GM12874 (cell line): ENCODE results near the gene RUBCNL.

Experiments used
- CTCF ChIP-seq: IDR thresholded peaks from 2 replicates; pipeline ENCODE4 v1.5.1; 2011; ENCODE audit warnings: low read depth, mild to moderate bottlenecking, control low read depth, low read length, moderate library complexity; ENCODE audit not compliant: insufficient read depth

The RUBCNL gene

DNA sequence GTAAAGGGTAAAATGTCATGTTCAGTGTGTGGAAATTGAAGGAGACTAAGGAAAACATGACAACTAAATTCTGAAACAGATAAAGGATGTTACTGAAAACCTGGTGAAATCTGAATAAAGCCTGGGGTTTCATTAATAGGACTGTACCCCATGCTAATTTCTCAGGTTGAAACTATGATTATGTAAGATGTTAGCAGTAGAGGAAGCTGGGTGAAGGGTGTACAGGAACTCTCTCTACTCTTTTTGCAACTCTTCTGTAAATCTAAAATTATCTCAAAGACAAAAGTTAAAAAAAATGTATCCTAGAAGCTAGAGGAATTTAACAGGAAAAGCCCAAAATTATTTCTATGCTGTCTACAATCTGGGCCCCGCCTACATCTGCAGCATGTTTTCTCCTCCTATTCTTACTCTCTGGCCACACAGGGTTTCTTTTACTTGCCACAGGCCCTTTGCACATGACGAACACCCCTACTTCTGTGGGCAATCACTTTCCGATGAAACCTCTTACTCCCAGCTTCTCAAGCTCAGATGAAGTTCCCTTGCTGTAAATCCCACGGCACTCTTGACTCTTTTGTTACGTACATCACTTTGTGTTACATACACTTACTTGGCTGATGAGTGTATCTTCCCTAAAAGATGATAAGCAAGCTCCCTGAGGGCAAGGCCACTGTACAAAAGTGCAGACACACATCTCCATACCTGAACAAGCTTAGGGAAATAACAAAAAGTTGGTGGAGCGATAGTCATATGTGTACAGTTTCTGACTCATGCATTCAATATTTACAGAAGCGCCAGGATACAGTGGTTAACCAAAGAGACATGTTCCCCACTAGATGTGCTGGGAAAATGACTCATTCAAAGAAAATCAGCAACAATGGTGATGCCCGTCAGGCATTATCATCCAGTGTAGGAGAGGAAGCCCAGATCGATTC, 32.6 kb downstream of the RUBCNL start:
- TF ChIP-seq CTCF: no peak

DNA sequence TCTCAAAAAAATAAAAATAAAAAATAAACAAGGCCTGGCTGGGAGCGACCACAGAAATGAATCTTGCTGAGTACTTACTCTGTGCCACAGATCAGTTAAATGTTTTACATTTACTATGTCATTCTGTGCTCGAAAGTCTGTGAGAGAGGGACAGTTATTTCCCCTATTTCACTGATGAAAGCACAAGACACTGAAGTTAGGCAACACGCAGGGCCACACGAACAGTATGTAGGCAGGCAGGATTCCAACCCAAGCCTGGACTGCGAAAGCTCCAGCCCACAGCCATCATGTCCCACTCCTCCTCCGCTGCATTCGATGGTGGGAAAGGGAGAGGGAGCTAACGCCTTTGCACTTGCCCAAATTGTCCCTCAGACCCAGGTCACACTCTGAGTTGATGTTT, 34.2 kb downstream of the RUBCNL start:
- no peak for TF ChIP-seq CTCF

DNA sequence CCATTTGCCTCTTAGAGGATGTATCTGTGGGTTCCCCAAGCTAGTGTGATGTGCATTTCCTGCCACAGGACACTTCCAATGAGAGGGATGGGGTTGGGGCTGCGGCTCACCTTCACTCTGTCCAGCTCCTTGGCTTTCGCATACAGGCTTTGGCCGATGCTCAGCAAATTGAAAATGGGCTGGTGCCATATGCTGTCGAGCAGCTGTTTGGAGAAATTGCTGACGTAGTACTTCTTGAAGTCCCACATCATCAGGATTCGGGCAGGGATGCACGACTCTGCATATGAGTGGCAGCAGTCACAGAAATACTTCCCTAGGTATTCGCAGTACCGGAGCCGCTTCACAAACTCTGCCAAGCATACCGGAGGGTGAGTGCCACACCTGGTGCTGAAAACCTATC, 37.0 kb downstream of the RUBCNL start:
- no peak for TF ChIP-seq CTCF

DNA sequence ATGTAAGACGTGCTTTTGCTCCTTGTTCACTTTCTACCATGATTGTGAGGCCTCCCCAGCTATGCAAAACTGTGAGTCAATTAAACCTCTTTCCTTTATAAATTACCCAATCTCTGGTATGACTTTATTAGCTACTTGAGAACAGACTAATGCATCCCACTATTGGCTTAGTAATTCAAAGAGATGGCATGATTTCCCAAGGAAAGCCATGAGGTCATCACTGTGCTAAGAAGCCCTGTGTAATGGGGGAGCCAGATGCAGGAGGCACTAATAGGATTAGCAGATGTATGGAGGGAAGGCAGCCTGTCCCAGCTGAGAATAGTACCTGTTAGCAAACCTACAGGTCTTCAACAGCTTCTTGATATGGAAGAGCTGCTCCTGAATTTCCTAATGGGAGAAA, 38.1 kb downstream of the RUBCNL start:
- no peak for TF ChIP-seq CTCF

DNA sequence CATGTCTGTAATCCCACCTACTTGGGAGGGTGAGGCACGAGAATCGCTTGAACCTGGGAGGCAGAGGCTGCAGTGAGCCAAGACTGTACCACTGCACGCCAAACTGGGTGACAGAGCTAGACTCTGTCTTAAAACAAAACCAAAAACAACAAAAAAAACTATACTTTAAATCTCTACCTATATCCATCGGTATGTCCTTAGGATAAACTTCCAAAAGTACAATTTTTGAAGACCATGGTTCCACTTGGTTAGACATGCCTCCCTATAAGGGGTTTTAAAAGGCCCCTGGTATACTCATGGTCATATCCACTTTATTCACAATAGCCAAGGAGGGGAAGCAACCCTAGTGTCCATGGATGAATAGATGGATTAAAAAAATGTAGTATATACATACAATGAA, 39.8 kb downstream of the RUBCNL start:
- no peak for TF ChIP-seq CTCF

DNA sequence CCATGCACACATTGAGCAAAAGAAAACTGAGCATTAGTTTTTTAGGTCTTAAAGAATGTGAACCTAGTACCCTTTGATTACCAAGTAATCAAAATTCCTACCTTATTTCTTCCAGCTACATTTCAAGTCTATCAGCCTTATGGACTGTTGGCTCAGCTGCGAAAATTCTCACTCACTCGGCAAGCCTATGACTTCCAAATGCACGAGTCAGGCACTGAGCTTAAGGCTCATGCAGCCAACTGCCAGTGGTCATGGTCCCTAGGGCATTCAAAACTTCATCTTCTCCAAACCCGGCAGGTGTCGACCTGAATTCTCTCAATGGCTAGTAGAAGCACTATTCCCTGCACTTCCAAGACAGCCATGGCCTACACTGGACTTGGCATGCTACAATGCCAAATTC, 41.2 kb downstream of the RUBCNL start:
- TF ChIP-seq CTCF: no peak

DNA sequence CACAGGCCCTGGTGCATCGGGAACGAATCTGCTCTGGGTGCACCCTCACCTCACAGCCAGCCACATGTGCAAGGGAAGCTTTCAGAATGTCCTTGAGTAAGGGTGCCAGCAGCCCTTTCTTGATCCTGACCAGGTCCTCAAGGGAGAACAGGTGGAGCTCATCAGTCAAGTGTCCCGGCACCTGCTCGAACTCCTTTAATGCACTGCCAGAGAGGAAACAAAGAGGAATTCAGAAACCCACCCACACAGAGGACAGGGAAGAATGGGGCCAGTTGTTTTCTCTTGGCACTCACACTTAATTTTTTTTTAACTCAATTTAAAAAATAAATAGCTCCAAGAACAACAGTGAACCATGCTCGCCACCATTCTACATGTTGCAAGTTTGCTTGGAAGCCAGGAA, 41.7 kb downstream of the RUBCNL start:
- no peak for TF ChIP-seq CTCF
